GM12874 (cell line): ENCODE results near the gene CPXM2.

Experiments used
- CTCF ChIP-seq: IDR thresholded peaks from 2 replicates; pipeline ENCODE4 v1.5.1; 2011; ENCODE audit warnings: low read depth, mild to moderate bottlenecking, control low read depth, low read length, moderate library complexity; ENCODE audit not compliant: insufficient read depth

The CPXM2 gene

DNA sequence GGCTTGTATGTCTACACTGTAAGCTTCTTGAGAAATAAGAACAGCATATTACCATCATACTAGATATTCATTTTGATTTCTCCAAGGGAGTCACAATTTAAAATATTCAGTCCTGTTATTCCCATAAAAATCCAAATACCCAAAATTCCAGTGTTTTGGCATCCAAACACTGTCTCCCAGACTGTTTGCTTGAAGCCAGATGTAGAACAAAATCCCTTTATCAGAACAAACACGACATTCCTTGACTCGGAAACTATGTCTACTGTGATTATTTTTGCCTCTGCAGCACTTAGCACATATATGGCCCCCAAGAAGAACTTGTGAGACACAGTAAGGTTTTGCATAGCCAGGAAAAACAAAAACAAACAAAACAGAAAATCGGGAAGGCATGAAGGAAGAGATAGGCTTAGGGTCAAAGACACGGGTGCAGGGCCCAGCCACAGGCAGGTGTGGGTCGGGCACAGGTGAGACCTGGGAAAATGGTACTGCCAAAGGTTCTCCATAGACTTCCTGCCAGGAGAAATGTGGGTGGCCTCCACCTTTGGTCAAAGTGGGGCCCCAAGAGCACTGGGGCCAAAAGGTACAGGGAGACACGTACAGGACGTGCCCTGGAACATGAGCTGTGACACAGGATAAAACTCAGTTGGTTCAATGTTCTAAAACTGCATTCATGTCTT is 36.5 kb downstream of the CPXM2 start:
- TF ChIP-seq CTCF, result no peak

GRCh38 chr10:123854498-123854897 is 37.1 kb downstream of the CPXM2 start:
- TF ChIP-seq CTCF, result no peak

- TF ChIP-seq CTCF, result no peak
Measured at GRCh38 chr10:123854003-123854402, 37.6 kb downstream of the CPXM2 start.

DNA sequence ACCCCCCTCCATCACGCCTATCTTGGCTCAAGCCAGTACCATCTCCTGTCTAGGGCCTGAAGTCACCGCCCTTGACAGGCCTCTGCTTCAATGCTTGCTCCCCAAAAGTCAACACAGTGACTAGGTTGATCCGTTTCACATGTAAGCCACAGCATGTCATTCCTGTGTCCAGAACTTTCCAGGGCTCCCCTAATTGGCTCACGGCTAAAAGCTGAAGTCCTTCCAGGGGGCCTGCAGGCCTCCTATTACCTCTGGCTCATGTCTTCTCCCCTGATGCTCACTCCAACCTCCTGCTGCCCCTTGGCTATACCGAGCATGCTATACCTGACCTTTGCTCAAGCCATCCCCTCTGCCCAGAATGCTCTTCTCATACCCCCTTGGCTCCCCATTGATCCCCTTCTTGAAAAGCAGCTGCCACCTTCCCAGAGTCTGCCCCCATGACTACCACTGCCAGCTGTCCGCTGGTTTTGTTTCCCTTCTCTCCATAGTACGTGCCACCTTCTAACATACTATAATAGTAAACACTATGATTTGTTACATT is 39.1 kb downstream of the CPXM2 start:
- no peak for TF ChIP-seq CTCF

- TF ChIP-seq CTCF, result no peak
Measured at GRCh38 chr10:123848564-123849457, 42.8 kb downstream of the CPXM2 start.

DNA sequence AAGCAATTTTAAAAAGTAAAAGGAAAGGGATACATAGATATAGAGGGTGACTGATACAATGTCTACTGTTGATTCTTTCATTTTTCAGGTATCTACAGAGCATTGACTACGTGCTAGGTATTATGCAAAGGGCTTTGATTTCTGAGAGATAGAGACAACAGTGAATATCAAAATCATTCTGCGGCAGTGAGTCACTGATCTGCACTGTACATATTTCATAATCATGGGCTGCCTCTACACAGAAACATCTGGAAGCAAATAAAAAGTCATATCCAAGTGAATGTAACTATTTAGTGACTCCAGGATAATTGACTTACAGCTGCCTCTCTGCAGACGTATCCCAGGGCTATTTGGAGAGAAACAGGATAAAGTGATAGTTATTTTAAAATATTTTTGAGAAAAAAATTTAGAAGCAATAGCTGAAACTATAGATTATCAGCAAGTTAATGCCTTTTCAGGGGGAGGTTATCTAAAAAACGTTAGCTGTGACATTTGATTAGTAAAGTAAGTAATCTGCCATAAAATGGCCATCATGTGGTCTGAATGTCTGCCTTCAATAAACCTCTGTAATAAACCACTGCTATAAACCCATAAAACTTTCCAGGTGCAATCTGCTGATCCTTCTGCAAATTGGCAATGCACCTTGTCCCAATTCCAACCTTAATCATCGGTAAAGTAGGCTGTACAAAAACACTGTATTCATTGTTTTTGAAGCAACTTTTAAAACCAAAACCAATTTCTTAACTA is 43.7 kb downstream of the CPXM2 start:
- no peak for TF ChIP-seq CTCF

DNA sequence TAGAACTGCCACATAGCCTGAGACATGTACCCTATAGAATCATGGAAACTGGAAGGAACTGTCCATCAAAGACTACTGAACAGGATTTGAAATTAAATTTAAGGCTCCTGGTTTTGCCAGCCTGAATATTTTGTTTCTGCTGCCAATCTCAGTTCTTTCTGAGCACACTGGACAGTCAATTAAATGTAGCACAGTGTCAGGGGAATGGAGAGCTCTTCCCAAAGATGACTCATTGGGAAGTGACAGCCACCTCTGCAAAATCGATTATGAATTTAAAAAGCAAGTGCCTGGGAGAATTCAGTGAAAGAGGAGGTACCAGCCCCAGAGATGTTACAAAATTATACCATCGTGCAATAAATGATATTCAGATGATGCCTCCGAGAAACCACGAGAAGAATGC is 47.8 kb downstream of the CPXM2 start:
- TF ChIP-seq CTCF, result no peak
